HG03103 (cell line): Measurements from ENCODE around the gene CCDC183.

Experiments
- ATAC-seq: cut with Tn5 transposase; IDR thresholded peaks from one replicate; pipeline ENCODE4 v1.9.1; 2021; ENCODE audit warnings: low read depth; ENCODE audit not compliant: unreplicated experiment

CCDC183 gene

GRCh38 chr9:136847826-136848392, 51.8 kb downstream of the CCDC183 start:
- ATAC-seq, result no peak

GRCh38 chr9:136848393-136849037, 52.4 kb downstream of the CCDC183 start:
- no peak for ATAC-seq

GRCh38 chr9:136849038-136849959, 53.2 kb downstream of the CCDC183 start, which contains the start of gene PHPT1:
Gene PHPT1, plus strand, starts transcription at chr9:136849409. Its CDS starts 22 bp downstream, at chr9:136849431.
- peak; percentile 72 for ATAC-seq

- ATAC-seq, result no peak
These were observed 54.1 kb downstream of the CCDC183 start for GRCh38 chr9:136849960-136850865.

GRCh38 chr9:136850866-136851775, 55.0 kb downstream of the CCDC183 start:
- ATAC-seq, result no peak

- no peak for ATAC-seq
These were observed 56.0 kb downstream of the CCDC183 start, which contains the start of gene MAMDC4 for GRCh38 chr9:136851941-136852663. Gene MAMDC4, plus strand, starts transcription at chr9:136852346. Its CDS starts 71 bp downstream, at chr9:136852417.

GRCh38 chr9:136852664-136853595, 56.8 kb downstream of the CCDC183 start:
- no peak for ATAC-seq

- no peak for ATAC-seq
These were observed 57.5 kb downstream of the CCDC183 start for GRCh38 chr9:136853596-136854112.

GRCh38 chr9:136854113-136854841, 58.1 kb downstream of the CCDC183 start:
- ATAC-seq, result no peak

- ATAC-seq, result no peak
These were observed 58.8 kb downstream of the CCDC183 start for GRCh38 chr9:136854842-136855460.

- ATAC-seq, result no peak
These were observed 59.4 kb downstream of the CCDC183 start for GRCh38 chr9:136855461-136856078.

- ATAC-seq, result no peak
These were observed 59.9 kb downstream of the CCDC183 start for GRCh38 chr9:136856079-136856476.

- ATAC-seq, result no peak
These were observed 60.5 kb downstream of the CCDC183 start for GRCh38 chr9:136856541-136857141.

GRCh38 chr9:136857166-136857565, 61.0 kb downstream of the CCDC183 start:
- no peak for ATAC-seq
